Adrenal gland (tissue), 5 donors: ENCODE data around the gene ZBTB7B.

Experiments used
- POLR2A ChIP-seq, 2 donors: fragments of 450-650 bp; IDR thresholded peaks; one replicate each; pipeline ENCODE4 v1.6.1; 2017; ENCODE audit warnings: antibody characterized with exemption in 2 of 2, mild to moderate bottlenecking in 2 of 2, moderate library complexity in 1 of 2
- TF ChIP-seq, protein P1 (sequence below), 6 experiments: fragments of 450-650 bp in 4 of 6; fragments of 200-600 bp in 2 of 6; sonication (generic) in 1 of 6; IDR thresholded peaks; 1 replicate in 5 of 6; 2 replicates in 1 of 6; pipeline versions ENCODE4 v1.5.1 to v1.8.0; 2016 to 2021; ENCODE audit warnings: antibody characterized with exemption in 6 of 6, mild to moderate bottlenecking in 2 of 6, moderate library complexity in 1 of 6
- donor health status: DM: no; HTN: no; CAD: no.

DNA sequence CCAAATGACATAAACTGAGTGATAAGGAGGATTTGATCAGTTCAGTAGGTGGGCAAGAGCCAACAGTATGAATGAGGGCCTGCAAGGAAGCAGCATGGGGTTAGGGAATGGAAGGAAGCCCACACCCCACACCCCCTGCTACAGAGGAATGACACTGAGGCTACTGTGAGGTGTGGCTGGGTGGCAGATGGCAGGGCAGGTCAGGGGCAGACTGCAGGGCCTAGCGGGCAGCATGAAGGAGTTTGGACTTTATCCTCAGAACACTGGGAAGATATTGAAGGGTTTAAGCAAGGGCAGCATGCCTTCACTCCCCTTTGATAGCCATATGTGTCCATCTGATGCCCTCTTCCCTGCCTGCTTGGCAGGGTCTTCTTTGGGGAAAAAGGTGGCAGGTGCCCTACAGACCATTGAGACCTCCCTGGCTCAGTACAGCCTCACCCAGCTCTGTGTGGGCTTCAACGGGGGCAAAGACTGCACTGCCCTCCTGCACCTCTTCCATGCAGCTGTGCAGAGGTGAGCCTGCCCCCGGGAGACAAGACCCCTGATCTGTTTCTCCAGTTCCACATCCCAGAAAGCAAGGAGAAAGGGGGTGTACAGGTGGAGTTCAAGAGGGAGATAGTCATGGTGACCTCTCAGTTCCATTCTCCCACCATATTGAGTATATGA is 13.3 kb upstream of the ZBTB7B start:
- TF ChIP-seq, protein P1, sequence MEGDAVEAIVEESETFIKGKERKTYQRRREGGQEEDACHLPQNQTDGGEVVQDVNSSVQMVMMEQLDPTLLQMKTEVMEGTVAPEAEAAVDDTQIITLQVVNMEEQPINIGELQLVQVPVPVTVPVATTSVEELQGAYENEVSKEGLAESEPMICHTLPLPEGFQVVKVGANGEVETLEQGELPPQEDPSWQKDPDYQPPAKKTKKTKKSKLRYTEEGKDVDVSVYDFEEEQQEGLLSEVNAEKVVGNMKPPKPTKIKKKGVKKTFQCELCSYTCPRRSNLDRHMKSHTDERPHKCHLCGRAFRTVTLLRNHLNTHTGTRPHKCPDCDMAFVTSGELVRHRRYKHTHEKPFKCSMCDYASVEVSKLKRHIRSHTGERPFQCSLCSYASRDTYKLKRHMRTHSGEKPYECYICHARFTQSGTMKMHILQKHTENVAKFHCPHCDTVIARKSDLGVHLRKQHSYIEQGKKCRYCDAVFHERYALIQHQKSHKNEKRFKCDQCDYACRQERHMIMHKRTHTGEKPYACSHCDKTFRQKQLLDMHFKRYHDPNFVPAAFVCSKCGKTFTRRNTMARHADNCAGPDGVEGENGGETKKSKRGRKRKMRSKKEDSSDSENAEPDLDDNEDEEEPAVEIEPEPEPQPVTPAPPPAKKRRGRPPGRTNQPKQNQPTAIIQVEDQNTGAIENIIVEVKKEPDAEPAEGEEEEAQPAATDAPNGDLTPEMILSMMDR (IDR thresholded peaks at IDR 0.05): no peak
- TF ChIP-seq POLR2A (IDR thresholded peaks at IDR 0.05): no peak
